Calu3 (cell line): ENCODE results near the gene KRT77. TPM values are rescaled to one million over a fixed set of nuclear protein-coding genes. Genes with fewer than 3 reads are reported as not detected.
A peak's percentile ranks its signal among the peaks of the same experiment; 100 is the strongest.

Experiments
- BruUV-seq: library from RNA; stranded (reverse); fragments of 400-500 nt; replicated peaks from 2 replicates; lab custom pipeline; 2021; lab: Mats Ljungman, UMichigan
- CTCF ChIA-PET: fragments of 300-600 bp; sonication (Branson Sonifier 250); formaldehyde crosslinking; loops from one replicate; lab custom pipeline; 2022; ENCODE audit warnings: antibody characterized with exemption; lab: Charles Lee
- DNase-seq: peaks from one replicate; pipeline ENCODE4 v3.0.0; 2022
- H3K27ac Mint-ChIP-seq: one replicate; pipeline ENCODE4 v1.8.0; 2022; ENCODE audit warnings: mixed read lengths; ENCODE audit not compliant: unreplicated experiment
- H3K27me3 Mint-ChIP-seq: one replicate; pipeline ENCODE4 v1.8.0; 2022; ENCODE audit warnings: mixed read lengths; ENCODE audit not compliant: unreplicated experiment
- H3K36me3 Mint-ChIP-seq: one replicate; pipeline ENCODE4 v1.8.0; 2022; ENCODE audit warnings: mild to moderate bottlenecking, moderate library complexity, mixed read lengths; ENCODE audit not compliant: insufficient read depth, unreplicated experiment
- H3K4me1 Mint-ChIP-seq: one replicate; pipeline ENCODE4 v1.8.0; 2022; ENCODE audit warnings: mild to moderate bottlenecking, low read depth, mixed read lengths; ENCODE audit not compliant: unreplicated experiment
- H3K4me3 Mint-ChIP-seq: one replicate; pipeline ENCODE4 v1.8.0; 2022; ENCODE audit warnings: mild to moderate bottlenecking, low read depth, moderate library complexity, mixed read lengths; ENCODE audit not compliant: unreplicated experiment
- H3K9me3 Mint-ChIP-seq: one replicate; pipeline ENCODE4 v1.8.0; 2022; ENCODE audit warnings: low read depth, mixed read lengths; ENCODE audit not compliant: unreplicated experiment
- CTCF ChIP-seq: fragments of 200-600 bp; IDR thresholded peaks from one replicate; pipeline ENCODE4 v1.8.0; 2022; ENCODE audit warnings: antibody characterized with exemption; ENCODE audit not compliant: unreplicated experiment
- intact Hi-C: fragments of 100-400 bp; cut with micrococcal nuclease; formaldehyde crosslinking; loops from one replicate; pipeline ENCODE4 v1.10.0; 2022; ENCODE audit not compliant: unreplicated experiment
- total RNA-seq: library from RNA; stranded (reverse); gene quantifications from 2 replicates; pipeline ENCODE4 v1.2.3, GENCODE V29; 2022

KRT77 gene
- total RNA-seq, 1 experiment from 2014 or later: not detected

- peaks cover 26% of the 10 kb centered on the region for H3K4me1 Mint-ChIP-seq
- BruUV-seq: no TSS peak
- no peak for DNase-seq
- no peaks in the 10 kb centered on the region for H3K36me3 Mint-ChIP-seq
- H3K27me3 Mint-ChIP-seq: peaks cover 97% of the 10 kb centered on the region
- CTCF ChIA-PET: no interaction called here
- TF ChIP-seq CTCF: no peak
- no peak overlapping the region for H3K27ac Mint-ChIP-seq
- no peaks in the 10 kb centered on the region for H3K9me3 Mint-ChIP-seq
- intact Hi-C loops: no loop called here
- no peak overlapping the region for H3K4me3 Mint-ChIP-seq
These were observed 14.8 kb downstream of the KRT77 start for GRCh38 chr12:52688481-52688880.

DNA sequence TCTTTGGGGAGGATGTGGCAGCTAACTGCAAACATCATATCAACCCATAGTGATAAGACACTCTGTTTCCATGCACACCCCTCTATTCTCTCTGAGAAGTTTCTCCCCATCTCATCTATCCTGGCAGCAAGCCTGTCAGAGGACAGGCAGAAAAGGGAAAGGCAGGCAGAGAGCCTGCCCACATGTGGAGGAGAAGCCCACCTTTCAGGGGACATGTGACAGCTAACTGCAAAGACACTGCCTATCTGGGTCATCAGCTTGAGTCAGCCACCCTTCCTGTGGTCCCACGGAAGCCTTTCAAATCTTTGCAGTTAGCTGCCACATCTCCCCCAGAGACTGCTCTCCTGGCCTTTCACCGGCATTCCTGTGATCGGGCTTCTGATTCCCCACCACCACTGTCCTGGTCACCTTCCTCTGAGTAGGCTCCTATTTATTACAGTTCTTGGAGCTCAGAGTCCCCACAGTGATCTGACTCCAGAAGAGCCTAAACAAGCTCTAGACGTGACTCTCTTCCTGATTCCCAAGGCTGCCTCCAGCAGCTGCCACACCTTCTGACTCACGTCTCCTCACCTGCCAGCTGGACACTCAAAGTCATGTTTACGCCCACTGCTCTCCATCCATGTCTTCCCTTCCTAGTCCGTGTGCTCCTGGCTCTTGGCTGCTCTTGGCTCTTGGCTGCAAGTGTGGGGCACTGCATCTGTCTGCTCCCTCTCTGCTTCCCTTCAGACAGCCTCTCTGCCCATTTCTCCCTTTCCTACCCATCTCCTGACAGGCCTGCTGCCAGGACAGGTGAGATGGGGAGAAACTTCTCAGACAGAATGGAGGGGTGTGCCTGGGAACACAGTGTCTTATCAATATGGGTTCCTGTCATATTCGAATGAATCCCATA, 15.6 kb downstream of the KRT77 start:
- intact Hi-C loops: no loop called here
- Mint-ChIP-seq H3K27ac (no peak overlapping the region), H3K36me3 (no peaks in the 10 kb centered on the region), H3K9me3 (no peaks in the 10 kb centered on the region), H3K27me3 (peaks cover 95% of the 10 kb centered on the region), H3K4me1 (peaks cover 19% of the 10 kb centered on the region), H3K4me3 (no peak overlapping the region)
- CTCF ChIA-PET: no interaction called here
- DNase-seq: peak; percentile 30
- no peak for TF ChIP-seq CTCF
- no TSS peak for BruUV-seq

DNA sequence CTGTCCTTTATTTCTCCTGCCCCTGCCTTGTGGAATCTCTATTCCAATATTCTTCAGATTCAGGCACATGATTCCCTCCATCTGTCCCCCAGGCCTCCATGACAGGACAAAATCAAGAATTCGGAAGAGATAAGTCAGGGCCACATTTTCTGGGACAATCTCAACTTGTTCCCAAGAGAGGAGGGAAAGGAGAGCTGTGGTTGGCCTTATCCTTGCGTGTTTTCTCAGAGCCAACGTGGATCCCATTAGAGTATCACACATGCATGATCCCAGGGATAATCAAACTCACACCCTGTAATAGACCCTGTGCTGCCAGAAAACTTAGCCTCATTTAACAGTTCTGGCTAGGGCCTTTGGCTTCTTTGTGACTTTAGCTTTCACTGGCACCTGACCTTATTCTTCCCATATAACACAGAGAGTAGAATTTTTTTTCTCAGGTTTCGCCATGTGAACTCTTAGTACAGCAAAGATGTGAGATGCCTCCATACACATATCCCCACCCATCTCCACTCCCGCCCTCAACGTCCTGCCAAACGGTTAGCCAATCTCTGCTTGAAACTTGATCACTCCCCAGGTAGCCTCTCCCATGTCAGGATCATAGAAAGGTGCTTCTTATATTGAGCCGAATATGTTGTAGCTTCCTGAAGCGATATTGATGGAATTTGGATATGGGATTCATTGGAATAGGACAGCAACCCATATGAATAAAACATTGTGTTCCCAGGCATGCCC, 16.4 kb downstream of the KRT77 start:
- BruUV-seq: no TSS peak
- peaks cover 87% of the 10 kb centered on the region for H3K27me3 Mint-ChIP-seq
- H3K36me3 Mint-ChIP-seq: no peaks in the 10 kb centered on the region
- TF ChIP-seq CTCF: no peak
- intact Hi-C loops: no loop called here
- no peak overlapping the region for H3K4me3 Mint-ChIP-seq
- H3K27ac Mint-ChIP-seq: no peak overlapping the region
- H3K9me3 Mint-ChIP-seq: no peaks in the 10 kb centered on the region
- CTCF ChIA-PET: no interaction called here
- H3K4me1 Mint-ChIP-seq: peaks cover 17% of the 10 kb centered on the region
- no peak for DNase-seq

DNA sequence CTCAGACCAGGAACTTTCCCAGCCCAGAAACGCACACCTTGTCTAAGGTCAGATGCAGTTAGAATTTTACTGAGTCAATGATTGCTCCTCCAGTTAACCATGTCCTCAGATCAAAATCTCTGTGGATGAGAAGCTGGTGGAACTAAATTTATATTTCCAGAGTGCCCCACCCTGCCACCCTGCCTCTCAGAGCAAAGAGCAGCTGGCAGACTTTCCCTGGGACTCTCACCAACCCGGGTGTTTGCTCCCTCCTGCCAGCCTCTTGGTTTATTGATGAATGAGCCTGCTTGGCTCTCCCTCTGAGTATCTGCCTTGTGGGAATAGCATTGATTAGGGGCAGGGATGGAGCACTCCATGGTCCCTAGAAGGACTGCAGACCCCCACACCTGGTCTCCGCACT, 17.3 kb downstream of the KRT77 start:
- H3K36me3 Mint-ChIP-seq: no peaks in the 10 kb centered on the region
- peaks cover 16% of the 10 kb centered on the region for H3K4me1 Mint-ChIP-seq
- no peak for TF ChIP-seq CTCF
- peaks cover 78% of the 10 kb centered on the region for H3K27me3 Mint-ChIP-seq
- BruUV-seq: no TSS peak
- no peak for DNase-seq
- H3K4me3 Mint-ChIP-seq: no peak overlapping the region
- no peaks in the 10 kb centered on the region for H3K9me3 Mint-ChIP-seq
- no peak overlapping the region for H3K27ac Mint-ChIP-seq
- intact Hi-C loops: no loop called here
- CTCF ChIA-PET: interaction anchor here (0.5 kb wide), 1 partner anchor 59 kb away, joined by 3 read pairs; no protein-coding TSS in a partner anchor
